ENCODE measurements around the gene DPEP1. TPM values are rescaled to one million over a fixed set of nuclear protein-coding genes. Genes with fewer than 3 reads are reported as not detected.

DPEP1 gene
- total and polyA plus RNA-seq, 2 donors (not counting 1 experiment from before 2014, with no cell fraction given): not detected

- ChIA-PET CTCF (no interaction called here), POLR2A (interaction anchor here (0.6 kb wide), 1 partner anchor 176 kb away, joined by 10 read pairs; no protein-coding TSS in a partner anchor)
- no peaks in the 10 kb centered on the region for H3K27me3 ChIP-seq (replicated peaks in 1 of 4; ENCODE audit: control extremely low read depth in 1 of 4, control insufficient read depth in 3 of 4, insufficient read depth in 4 of 4, low read length in 3 of 4)
- H3K4me3 ChIP-seq (ENCODE audit: control extremely low read depth in 1 of 5, extremely low read depth in 1 of 5, insufficient read depth in 1 of 5, low read depth in 2 of 5, low read length in 4 of 5): no peak overlapping the region
- H3K27ac Mint-ChIP-seq: no peak overlapping the region
- H3K9me3 ChIP-seq (ENCODE audit: control extremely low read depth in 1 of 3, control insufficient read depth in 2 of 3, insufficient read depth in 1 of 3, low read length in 2 of 3): peaks cover 0 to 7% (median 0%) of the 10 kb centered on the region in 3 donors
- intact Hi-C loops (cut with micrococcal nuclease): no loop called here
- H3K4me2 ChIP-seq (replicated peaks; ENCODE audit: low read depth, low read length, poor library complexity, severe bottlenecking): no peak overlapping the region
- no peaks in the 10 kb centered on the region for H3K79me2 ChIP-seq (ENCODE audit: control insufficient read depth, insufficient read depth, low read length)
- no peaks in the 10 kb centered on the region for H3K9me3 Mint-ChIP-seq (ENCODE audit: insufficient read depth)
- no peak overlapping the region for H3K9ac ChIP-seq (ENCODE audit: low read length)
- TF ChIP-seq CTCF (IDR thresholded peaks at IDR 0.05): no peak
- TF ChIP-seq EZH2 (IDR thresholded peaks at IDR 0.05; ENCODE audit: borderline replicate concordance, insufficient read depth, low read depth, low read length, poor library complexity, severe bottlenecking): no peak
- DNase-seq: no peak
- no peak overlapping the region for H2AFZ ChIP-seq (ENCODE audit: insufficient read depth, low read depth, low read length, poor library complexity, severe bottlenecking)
- H3K27me3 Mint-ChIP-seq: peaks cover 6% of the 10 kb centered on the region
- H3K4me3 Mint-ChIP-seq: no peak overlapping the region
- ATAC-seq (ENCODE audit: low read depth): no peak
- no peaks in the 10 kb centered on the region for H4K20me1 ChIP-seq (ENCODE audit: control insufficient read depth, insufficient read depth, low read length, poor library complexity, severe bottlenecking)
- no peaks in the 10 kb centered on the region for H3K4me1 ChIP-seq (ENCODE audit: control insufficient read depth in 2 of 2, insufficient read depth in 2 of 2, low read length in 2 of 2)
- H3K4me1 Mint-ChIP-seq: no peaks in the 10 kb centered on the region
- H3K36me3 ChIP-seq (replicated peaks in 1 of 2; ENCODE audit: control extremely low read depth in 1 of 2, control insufficient read depth in 1 of 2, extremely low read depth in 1 of 2, insufficient read depth in 2 of 2, low read length in 1 of 2): no peaks in the 10 kb centered on the region
- 90% methylated on average over 13 of the region's 21 CpGs for WGBS (ENCODE audit: insufficient coverage)
- no peak overlapping the region for H3K27ac ChIP-seq (ENCODE audit: low read length in 2 of 2)
These were observed 11.6 kb downstream of the DPEP1 start for GRCh38 chr16:89624777-89625761.
